ENCODE results near the gene KCNK2. TPM values are rescaled to one million over a fixed set of nuclear protein-coding genes. Genes with fewer than 3 reads are reported as not detected.

The KCNK2 gene
- total RNA-seq, 2 experiments from 2014 or later: not detected

DNA sequence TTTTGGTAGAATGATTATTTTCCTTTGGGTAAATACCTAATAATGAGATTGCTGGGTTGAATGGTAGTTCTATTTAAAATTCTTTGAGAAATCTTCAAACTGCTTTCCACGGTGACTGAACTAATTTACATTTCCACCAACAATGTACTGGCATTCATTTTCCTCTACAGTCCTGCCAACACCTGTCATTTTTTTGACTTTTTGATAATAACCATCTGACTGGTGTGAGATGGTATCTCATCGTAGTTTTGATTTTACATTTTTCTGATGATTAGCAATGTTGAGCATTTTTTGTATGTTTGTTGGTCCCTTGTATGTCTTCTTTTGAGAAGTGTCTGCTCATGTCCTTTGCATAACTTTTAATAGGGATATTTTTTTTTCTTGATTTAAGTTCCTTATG, 23.5 kb downstream of the KCNK2 start:
- Histone ChIP-seq H3K36me3 (ENCODE audit: insufficient read depth, low read length) (no peaks in the 10 kb centered on the region), H3K4me1 (ENCODE audit: insufficient read depth, low read length, poor library complexity, severe bottlenecking) (no peaks in the 10 kb centered on the region), H3K9me2 (ENCODE audit: insufficient read depth, low read length) (no peaks in the 10 kb centered on the region), H3K27ac (ENCODE audit: low read depth, low read length, poor library complexity, severe bottlenecking) (no peak overlapping the region), H3K4me2 (ENCODE audit: low read length) (no peak overlapping the region), H3K79me2 (ENCODE audit: insufficient read depth, low read depth, low read length) (no peaks in the 10 kb centered on the region), H4K20me1 (ENCODE audit: insufficient read depth, low read length) (no peaks in the 10 kb centered on the region), H3K9me3 (ENCODE audit: low read length) (no peaks in the 10 kb centered on the region), H2AFZ (ENCODE audit: low read length) (no peak overlapping the region), H3K4me3 (ENCODE audit: low read depth, low read length, poor library complexity, severe bottlenecking) (no peak overlapping the region)
- intact Hi-C loops (cut with micrococcal nuclease; ENCODE audit: unreplicated experiment): no loop called here
- no peak for TF ChIP-seq CTCF (conservative IDR thresholded peaks at IDR 0.05; ENCODE audit: low read length)
- no peak for TF ChIP-seq EZH2phosphoT487 (IDR thresholded peaks at IDR 0.05; ENCODE audit: borderline replicate concordance, low read depth, low read length)
- no TSS peak for BruUV-seq (replicated peaks)
- CTCF ChIA-PET (ENCODE audit: unreplicated experiment): no interaction called here
- DNase-seq (ENCODE audit: low spot score): no peak
- POLR2A ChIA-PET: no interaction called here

GRCh38 chr1:215109171-215109570, 26.6 kb downstream of the KCNK2 start:
- intact Hi-C loops (cut with micrococcal nuclease; ENCODE audit: unreplicated experiment): no loop called here
- H3K27ac ChIP-seq (ENCODE audit: low read depth, low read length, poor library complexity, severe bottlenecking): no peak overlapping the region
- TF ChIP-seq EZH2phosphoT487 (IDR thresholded peaks at IDR 0.05; ENCODE audit: borderline replicate concordance, low read depth, low read length): no peak
- no peak for TF ChIP-seq CTCF (conservative IDR thresholded peaks at IDR 0.05; ENCODE audit: low read length)
- ChIA-PET POLR2A (no interaction called here), CTCF (ENCODE audit: unreplicated experiment) (no interaction called here)
- H3K4me2 ChIP-seq (ENCODE audit: low read length): no peak overlapping the region
- no peak overlapping the region for H3K4me3 ChIP-seq (ENCODE audit: low read depth, low read length, poor library complexity, severe bottlenecking)
- no peaks in the 10 kb centered on the region for H3K9me2 ChIP-seq (ENCODE audit: insufficient read depth, low read length)
- DNase-seq (ENCODE audit: low spot score): no peak
- H2AFZ ChIP-seq (ENCODE audit: low read length): no peak overlapping the region
- BruUV-seq (replicated peaks): no TSS peak
- no peaks in the 10 kb centered on the region for H3K4me1 ChIP-seq (ENCODE audit: insufficient read depth, low read length, poor library complexity, severe bottlenecking)
- no peaks in the 10 kb centered on the region for H3K9me3 ChIP-seq (ENCODE audit: low read length)
- H3K36me3 ChIP-seq (ENCODE audit: insufficient read depth, low read length): no peaks in the 10 kb centered on the region
- no peaks in the 10 kb centered on the region for H4K20me1 ChIP-seq (ENCODE audit: insufficient read depth, low read length)
- H3K79me2 ChIP-seq (ENCODE audit: insufficient read depth, low read depth, low read length): no peaks in the 10 kb centered on the region

DNA sequence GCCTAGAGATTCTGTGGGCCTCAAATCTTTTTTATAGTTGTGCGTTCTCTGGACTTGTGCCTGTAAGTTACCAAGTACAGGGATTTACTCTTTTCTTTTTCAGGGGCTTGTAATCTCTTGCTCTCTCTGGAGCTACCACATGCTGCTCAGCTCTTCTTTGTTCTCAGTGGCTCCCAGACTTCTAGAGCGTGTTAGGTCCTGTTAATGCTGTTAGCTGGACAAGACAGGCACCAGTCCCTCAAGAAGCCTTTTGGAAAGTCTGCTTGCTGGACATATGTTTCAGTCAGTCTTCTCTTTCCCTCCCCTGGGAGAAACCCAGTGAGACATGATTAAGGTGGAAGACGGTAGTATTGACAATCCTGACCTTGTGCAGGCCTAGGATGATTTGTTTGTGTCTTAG, 29.4 kb downstream of the KCNK2 start:
- POLR2A ChIA-PET: interaction anchor here (0.6 to 1.4 kb wide), 3 partner anchors 9 to 1557 kb away, joined by 3 to 4 read pairs (median 4); no protein-coding TSS in a partner anchor
- H3K27ac ChIP-seq (ENCODE audit: low read depth, low read length, poor library complexity, severe bottlenecking): no peak overlapping the region
- no peaks in the 10 kb centered on the region for H3K9me2 ChIP-seq (ENCODE audit: insufficient read depth, low read length)
- no peaks in the 10 kb centered on the region for H3K36me3 ChIP-seq (ENCODE audit: insufficient read depth, low read length)
- no peaks in the 10 kb centered on the region for H3K4me1 ChIP-seq (ENCODE audit: insufficient read depth, low read length, poor library complexity, severe bottlenecking)
- no peak overlapping the region for H3K4me3 ChIP-seq (ENCODE audit: low read depth, low read length, poor library complexity, severe bottlenecking)
- H4K20me1 ChIP-seq (ENCODE audit: insufficient read depth, low read length): no peaks in the 10 kb centered on the region
- H3K9me3 ChIP-seq (ENCODE audit: low read length): no peaks in the 10 kb centered on the region
- no peak overlapping the region for H3K4me2 ChIP-seq (ENCODE audit: low read length)
- DNase-seq (ENCODE audit: low spot score): no peak
- intact Hi-C loops (cut with micrococcal nuclease; ENCODE audit: unreplicated experiment): no loop called here
- CTCF ChIA-PET (ENCODE audit: unreplicated experiment): no interaction called here
- TF ChIP-seq EZH2phosphoT487 (IDR thresholded peaks at IDR 0.05; ENCODE audit: borderline replicate concordance, low read depth, low read length) (no peak), CTCF (conservative IDR thresholded peaks at IDR 0.05; ENCODE audit: low read length) (no peak)
- no peaks in the 10 kb centered on the region for H3K79me2 ChIP-seq (ENCODE audit: insufficient read depth, low read depth, low read length)
- H2AFZ ChIP-seq (ENCODE audit: low read length): no peak overlapping the region
- no TSS peak for BruUV-seq (replicated peaks)

All from OCI-LY7 (cell line).